ENCODE results near the gene MSS51. TPM values are rescaled to one million over a fixed set of nuclear protein-coding genes. Genes with fewer than 3 reads are reported as not detected.

The MSS51 gene
- total and polyA plus RNA-seq, 2 donors (not counting 3 experiments of a cell fraction or from before 2014, with no cell fraction given) = 1.8 to 3.5 TPM

DNA sequence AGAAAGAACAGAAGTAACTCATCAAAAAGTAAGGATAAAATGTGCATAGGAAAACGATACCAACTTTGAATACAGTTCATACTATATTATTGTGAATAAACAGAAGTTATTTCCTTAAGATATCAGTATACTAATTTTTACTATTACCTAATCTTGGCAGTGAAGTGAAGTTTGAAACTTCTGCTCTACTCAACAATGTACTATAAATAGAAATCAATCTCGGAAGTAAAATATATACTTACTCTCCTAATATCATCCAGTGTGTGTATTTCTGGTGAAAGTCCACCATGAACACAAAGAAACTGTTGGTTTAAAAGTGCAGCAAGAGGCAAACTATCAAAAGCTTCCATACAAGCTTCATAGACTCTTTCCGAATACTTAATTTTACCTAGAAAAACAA lies 37.9 kb upstream of the MSS51 start:
- Histone ChIP-seq H3K79me2 (ENCODE audit: control insufficient read depth, insufficient read depth, low read length) (no peaks in the 10 kb centered on the region), H3K27me3 (ENCODE audit: control insufficient read depth in 2 of 2, insufficient read depth in 2 of 2, low read length in 2 of 2) (no peaks in the 10 kb centered on the region), H3K9ac (replicated peaks; ENCODE audit: extremely low read depth, insufficient read depth, low read length) (no peak overlapping the region), H3K36me3 (ENCODE audit: control insufficient read depth in 2 of 2, extremely low read depth in 1 of 2, insufficient read depth in 2 of 2, low read length in 2 of 2) (peaks cover 6 to 16% of the 10 kb centered on the region in 2 experiments), H2AFZ (ENCODE audit: low read depth, low read length) (no peak overlapping the region), H3K27ac (ENCODE audit: insufficient read depth, low read depth, low read length) (no peak overlapping the region), H3K9me3 (replicated peaks; ENCODE audit: control insufficient read depth, insufficient read depth, low read length) (no peaks in the 10 kb centered on the region), H3K4me2 (ENCODE audit: insufficient read depth, low read length) (no peak overlapping the region), H3K4me3 (replicated peaks in 1 of 3; ENCODE audit: insufficient read depth in 1 of 3, low read depth in 1 of 3, low read length in 3 of 3) (no peak overlapping the region), H3K9me1 (replicated peaks; ENCODE audit: control insufficient read depth, extremely low read depth, insufficient read depth, low read length) (no peaks in the 10 kb centered on the region), H3K4me1 (ENCODE audit: control insufficient read depth, extremely low read depth, insufficient read depth, low read length) (no peaks in the 10 kb centered on the region), H4K20me1 (replicated peaks; ENCODE audit: control insufficient read depth, extremely low read depth, insufficient read depth, low read length) (no peaks in the 10 kb centered on the region)
- BruUV-seq (replicated peaks) = no TSS peak
- no peak for FAIRE-seq
- intact Hi-C loops (cut with micrococcal nuclease) (no loop called here), dilution Hi-C loops (cut with MboI; ENCODE audit: extremely low pct_ligation_motif_present, low sequenced_read_pairs) (no loop called here)
- TF ChIP-seq FOS (IDR thresholded peaks at IDR 0.05; ENCODE audit: borderline replicate concordance, insufficient read depth, low read length) (no peak), MYC (IDR thresholded peaks at IDR 0.05; ENCODE audit: low read depth, low read length) (no peak), EZH2 (IDR thresholded peaks at IDR 0.05; ENCODE audit: borderline replicate concordance, low read depth, low read length, severe bottlenecking) (no peak), JUN (IDR thresholded peaks at IDR 0.05; ENCODE audit: borderline replicate concordance, insufficient read depth, insufficient read length, low read depth) (no peak), POLR2A (IDR thresholded peaks at IDR 0.05; ENCODE audit: low read depth, low read length) (no peak), GATA2 (IDR thresholded peaks at IDR 0.05; ENCODE audit: insufficient read depth, insufficient read length, low read depth, low read length) (no peak), POLR2AphosphoS5 (IDR thresholded peaks at IDR 0.05; ENCODE audit: insufficient read depth, low read depth, low read length) (no peak)
- TF ChIP-seq, protein P1, sequence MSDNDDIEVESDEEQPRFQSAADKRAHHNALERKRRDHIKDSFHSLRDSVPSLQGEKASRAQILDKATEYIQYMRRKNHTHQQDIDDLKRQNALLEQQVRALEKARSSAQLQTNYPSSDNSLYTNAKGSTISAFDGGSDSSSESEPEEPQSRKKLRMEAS (IDR thresholded peaks at IDR 0.05; ENCODE audit: insufficient read depth, insufficient read length) = no peak
- TF ChIP-seq, protein P2, sequence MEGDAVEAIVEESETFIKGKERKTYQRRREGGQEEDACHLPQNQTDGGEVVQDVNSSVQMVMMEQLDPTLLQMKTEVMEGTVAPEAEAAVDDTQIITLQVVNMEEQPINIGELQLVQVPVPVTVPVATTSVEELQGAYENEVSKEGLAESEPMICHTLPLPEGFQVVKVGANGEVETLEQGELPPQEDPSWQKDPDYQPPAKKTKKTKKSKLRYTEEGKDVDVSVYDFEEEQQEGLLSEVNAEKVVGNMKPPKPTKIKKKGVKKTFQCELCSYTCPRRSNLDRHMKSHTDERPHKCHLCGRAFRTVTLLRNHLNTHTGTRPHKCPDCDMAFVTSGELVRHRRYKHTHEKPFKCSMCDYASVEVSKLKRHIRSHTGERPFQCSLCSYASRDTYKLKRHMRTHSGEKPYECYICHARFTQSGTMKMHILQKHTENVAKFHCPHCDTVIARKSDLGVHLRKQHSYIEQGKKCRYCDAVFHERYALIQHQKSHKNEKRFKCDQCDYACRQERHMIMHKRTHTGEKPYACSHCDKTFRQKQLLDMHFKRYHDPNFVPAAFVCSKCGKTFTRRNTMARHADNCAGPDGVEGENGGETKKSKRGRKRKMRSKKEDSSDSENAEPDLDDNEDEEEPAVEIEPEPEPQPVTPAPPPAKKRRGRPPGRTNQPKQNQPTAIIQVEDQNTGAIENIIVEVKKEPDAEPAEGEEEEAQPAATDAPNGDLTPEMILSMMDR (IDR thresholded peaks at IDR 0.05; ENCODE audit: extremely low read depth in 1 of 2, insufficient read depth in 1 of 2, low read depth in 1 of 2, low read length in 2 of 2) = no peak
- POLR2A ChIA-PET = no interaction called here
- CTCF ChIA-PET = no interaction called here
- DNase-seq (ENCODE audit: low read depth, low spot score) = no peak
